IgD-negative memory B cell (primary cell): Measurements from ENCODE around the gene CDT1. TPM values are rescaled to one million over a fixed set of nuclear protein-coding genes. Genes with fewer than 3 reads are reported as not detected.
A peak's percentile ranks its signal among the peaks of the same experiment; 100 is the strongest.

ENCODE experiments used
- H3K27ac Mint-ChIP-seq, 3 donors: one replicate each; pipeline ENCODE4 v1.8.0; 2020 to 2022; ENCODE audit warnings: mild to moderate bottlenecking in 3 of 3, mixed read lengths in 3 of 3, moderate library complexity in 1 of 3
- H3K27me3 Mint-ChIP-seq: one replicate; pipeline ENCODE4 v1.8.0; 2021; ENCODE audit warnings: mixed read lengths
- H3K36me3 Mint-ChIP-seq: one replicate; pipeline ENCODE4 v1.8.0; 2020; ENCODE audit warnings: mild to moderate bottlenecking, mixed read lengths
- H3K4me1 Mint-ChIP-seq, 3 donors: one replicate each; pipeline ENCODE4 v1.8.0; 2020 to 2022; ENCODE audit warnings: mixed read lengths in 3 of 3, mild to moderate bottlenecking in 1 of 3
- H3K4me3 Mint-ChIP-seq, 4 donors: one replicate each; pipeline ENCODE4 v1.8.0; 2020 to 2022; ENCODE audit warnings: mild to moderate bottlenecking in 4 of 4, mixed read lengths in 4 of 4, moderate library complexity in 3 of 4
- H3K9me3 Mint-ChIP-seq, 3 donors: one replicate each; pipeline ENCODE4 v1.8.0; 2020 to 2021; ENCODE audit warnings: mixed read lengths in 3 of 3, mild to moderate bottlenecking in 1 of 3
- polyA plus RNA-seq: library from polyadenylated mRNA; unstranded; fragments of 300-500 nt; fragmentation: Illumina TruSeq; gene quantifications from one replicate; pipeline ENCODE4 v1.2.3, GENCODE V29; 2021

CDT1 gene
- polyA plus RNA-seq, 1 donor from 2014 or later = 0.20 TPM

DNA sequence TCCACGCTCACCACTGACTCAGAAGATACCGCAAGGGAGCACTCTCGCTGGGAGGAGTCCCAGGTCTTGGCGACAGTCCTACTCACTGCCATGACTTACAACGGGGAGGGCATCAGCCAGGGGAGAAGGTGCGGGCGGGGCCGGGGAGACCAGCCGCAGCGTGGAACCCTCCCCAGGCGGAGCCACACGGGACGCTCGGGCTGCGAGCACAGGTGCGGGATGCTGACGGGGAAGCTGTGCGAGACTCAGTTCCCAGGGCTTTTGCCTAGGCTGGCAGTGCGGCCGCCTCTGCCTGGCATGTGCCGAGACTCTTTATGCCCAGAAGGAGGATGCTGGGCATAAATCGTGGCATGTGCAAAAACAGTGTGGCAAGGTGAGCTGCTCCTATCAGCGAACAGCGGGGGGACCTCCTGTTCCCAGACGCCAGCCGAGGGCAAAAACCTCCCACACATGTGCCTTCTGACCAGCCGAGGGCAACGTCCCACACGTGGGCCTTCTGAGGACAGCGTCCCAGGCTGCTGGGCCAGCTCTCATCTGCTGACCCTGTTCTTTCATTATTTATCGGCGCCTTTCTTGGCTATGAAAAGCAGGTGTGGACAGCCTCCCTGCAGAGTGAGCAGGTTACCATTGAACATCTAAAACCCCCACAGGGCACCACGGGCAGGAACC is 47.1 kb downstream of the CDT1 start:
- Mint-ChIP-seq H3K36me3 (no peaks in the 10 kb centered on the region), H3K27ac (no peak overlapping the region), H3K4me1 (peaks cover 12 to 13% (median 12%) of the 10 kb centered on the region in 3 donors), H3K4me3 (no peak overlapping the region), H3K9me3 (no peaks in the 10 kb centered on the region), H3K27me3 (no peaks in the 10 kb centered on the region)

DNA sequence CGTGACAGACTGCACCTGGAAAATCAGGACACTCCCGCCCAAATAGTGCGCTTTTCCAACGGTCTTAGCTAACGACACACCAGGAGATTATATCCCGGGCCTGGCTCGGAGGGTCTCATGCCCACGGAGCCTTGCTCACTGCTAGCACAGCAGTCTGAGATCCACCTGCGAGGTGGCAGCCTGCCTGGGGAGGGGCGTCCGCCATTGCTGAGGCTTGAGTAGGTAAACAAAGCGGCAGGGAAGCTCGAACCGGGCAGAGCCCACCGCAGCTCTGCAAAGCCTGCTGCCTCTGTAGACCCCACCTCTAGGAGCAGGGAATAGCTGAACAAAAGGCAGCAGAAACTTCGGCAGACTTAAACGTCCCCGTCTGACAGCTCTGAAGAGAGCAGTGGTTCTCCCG is 48.0 kb downstream of the CDT1 start:
- no peak overlapping the region for H3K4me3 Mint-ChIP-seq
- H3K36me3 Mint-ChIP-seq = no peaks in the 10 kb centered on the region
- no peaks in the 10 kb centered on the region for H3K9me3 Mint-ChIP-seq
- no peaks in the 10 kb centered on the region for H3K27me3 Mint-ChIP-seq
- peaks cover 12 to 15% (median 14%) of the 10 kb centered on the region in 3 donors for H3K4me1 Mint-ChIP-seq
- no peak overlapping the region for H3K27ac Mint-ChIP-seq

DNA sequence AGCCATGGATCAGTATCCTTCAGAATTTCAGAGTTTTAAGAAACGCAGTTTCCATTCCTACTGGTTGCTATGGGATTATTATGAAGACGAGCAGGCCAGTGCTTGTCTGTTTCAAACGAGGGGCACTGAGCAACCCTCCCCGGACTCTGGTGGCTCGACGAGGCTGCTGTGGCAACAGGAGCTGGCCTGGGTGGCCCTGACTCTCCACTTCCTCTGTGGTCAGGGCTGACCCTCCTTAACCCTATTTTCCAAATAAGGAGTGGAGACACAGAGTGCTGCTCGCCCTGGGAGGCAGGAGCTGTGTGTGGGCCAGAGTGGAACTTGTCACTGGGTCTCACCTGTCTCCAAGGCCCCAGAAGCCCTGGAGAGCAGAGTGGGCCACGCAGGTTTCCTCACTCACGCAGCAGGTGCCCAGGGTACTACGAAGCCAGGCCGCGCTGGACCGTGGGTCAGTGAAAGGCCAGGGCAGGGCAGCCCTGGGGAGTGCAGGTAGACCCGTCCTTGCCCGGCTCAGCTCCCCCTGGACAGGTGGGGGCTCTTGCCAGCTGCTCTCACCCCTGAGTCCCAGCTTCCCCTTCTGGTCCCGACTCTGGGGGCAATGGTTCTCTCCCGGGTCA is 49.8 kb downstream of the CDT1 start:
- Mint-ChIP-seq H3K4me3 (peak overlapping the region in 1 of 4 donors; percentile 38), H3K36me3 (no peaks in the 10 kb centered on the region), H3K27me3 (no peaks in the 10 kb centered on the region), H3K4me1 (peaks cover 18 to 23% (median 21%) of the 10 kb centered on the region in 3 donors), H3K27ac (no peak overlapping the region), H3K9me3 (no peaks in the 10 kb centered on the region)

DNA sequence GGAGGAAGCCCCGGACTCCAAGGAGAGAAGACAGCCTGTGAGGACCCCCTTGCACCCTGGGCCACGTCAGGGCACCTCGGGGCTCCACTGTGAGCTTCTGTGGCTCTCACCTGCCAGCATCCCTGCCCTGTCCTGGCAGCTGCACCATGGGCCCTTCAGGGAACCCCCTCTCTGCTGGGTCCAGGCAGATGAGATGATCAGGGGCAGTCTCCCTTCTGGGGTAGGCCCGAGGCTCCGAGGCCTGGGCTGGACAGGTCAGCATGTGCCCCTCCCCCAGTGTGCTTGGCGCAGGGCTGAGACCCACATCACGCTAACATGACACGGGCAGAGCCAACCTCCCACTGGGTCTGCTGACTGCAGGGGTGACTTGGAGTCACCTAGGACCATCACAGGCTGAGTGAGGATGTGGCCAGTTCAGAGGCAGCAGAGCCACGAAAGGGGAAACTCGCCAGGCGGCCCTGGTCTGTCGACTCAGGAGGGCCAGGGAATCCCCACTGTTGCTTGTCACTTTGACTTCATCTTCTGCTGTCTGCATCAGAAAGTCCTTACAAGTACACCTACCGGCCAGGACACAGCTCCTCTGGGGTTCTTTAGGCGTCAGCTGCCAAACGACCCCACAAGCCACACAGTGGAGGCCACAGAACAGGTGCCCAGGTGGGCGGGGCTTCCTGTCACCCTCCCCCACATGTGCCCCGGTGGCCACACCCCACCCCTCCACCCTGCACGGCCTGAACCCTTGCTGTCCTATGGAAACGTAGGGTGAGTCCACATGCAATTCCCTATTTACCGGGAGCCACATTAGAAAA is 50.9 kb downstream of the CDT1 start:
- Mint-ChIP-seq H3K36me3 (no peaks in the 10 kb centered on the region), H3K9me3 (no peaks in the 10 kb centered on the region), H3K4me1 (peaks cover 18 to 28% (median 25%) of the 10 kb centered on the region in 3 donors), H3K27me3 (no peaks in the 10 kb centered on the region), H3K27ac (peak overlapping the region; percentile 64 to 97 (median 78)), H3K4me3 (peak overlapping the region in 3 of 4 donors; percentile 59 to 98 (median 90))

DNA sequence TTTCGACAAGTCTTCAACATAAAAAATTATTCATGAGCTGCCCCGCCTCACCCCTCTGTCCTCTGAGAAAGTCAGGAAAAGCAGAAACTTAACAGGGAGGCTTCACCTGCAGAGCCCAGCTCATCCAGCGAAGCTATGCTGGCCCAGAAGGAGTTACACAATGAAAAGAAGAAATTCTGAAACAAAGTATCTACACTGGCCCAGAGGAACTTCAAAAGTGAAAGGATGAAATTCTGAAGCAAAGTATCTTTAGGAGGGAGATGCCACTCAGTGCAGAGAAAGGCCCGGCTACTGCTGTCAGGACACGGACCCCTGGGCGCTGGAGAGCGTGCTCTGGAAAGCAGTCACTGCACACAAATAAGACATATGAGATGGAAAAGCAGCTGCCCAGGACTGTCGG is 51.6 kb downstream of the CDT1 start:
- no peaks in the 10 kb centered on the region for H3K27me3 Mint-ChIP-seq
- H3K4me3 Mint-ChIP-seq = peak overlapping the region; percentile 59 to 98 (median 82)
- H3K36me3 Mint-ChIP-seq = no peaks in the 10 kb centered on the region
- no peaks in the 10 kb centered on the region for H3K9me3 Mint-ChIP-seq
- H3K27ac Mint-ChIP-seq = peak overlapping the region; percentile 64 to 97 (median 78)
- peaks cover 18 to 30% (median 28%) of the 10 kb centered on the region in 3 donors for H3K4me1 Mint-ChIP-seq

DNA sequence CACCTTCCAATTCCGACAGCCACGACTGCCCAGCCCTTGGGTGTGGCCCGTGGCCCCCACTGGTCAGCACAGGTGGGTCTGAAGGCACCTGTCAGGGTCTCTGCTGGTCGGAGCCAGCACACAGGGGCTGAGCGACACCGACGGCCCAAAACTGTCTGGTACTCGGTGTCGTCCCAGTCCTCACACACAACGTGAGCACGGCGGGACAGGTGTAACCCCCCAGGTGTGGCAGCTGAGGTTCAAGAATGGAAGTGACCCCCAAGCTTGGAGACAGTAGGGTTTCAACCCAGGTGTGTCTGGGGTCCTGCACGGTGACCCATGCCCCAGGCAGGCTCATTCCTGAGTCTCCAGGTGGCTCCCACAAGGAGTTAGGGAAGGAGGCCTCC is 52.1 kb downstream of the CDT1 start:
- Mint-ChIP-seq H3K36me3 (no peaks in the 10 kb centered on the region), H3K27ac (peak overlapping the region in 2 of 3 donors; percentile 85 to 97), H3K4me1 (peaks cover 18 to 30% (median 28%) of the 10 kb centered on the region in 3 donors), H3K4me3 (peak overlapping the region; percentile 74 to 98 (median 91)), H3K9me3 (no peaks in the 10 kb centered on the region), H3K27me3 (no peaks in the 10 kb centered on the region)

DNA sequence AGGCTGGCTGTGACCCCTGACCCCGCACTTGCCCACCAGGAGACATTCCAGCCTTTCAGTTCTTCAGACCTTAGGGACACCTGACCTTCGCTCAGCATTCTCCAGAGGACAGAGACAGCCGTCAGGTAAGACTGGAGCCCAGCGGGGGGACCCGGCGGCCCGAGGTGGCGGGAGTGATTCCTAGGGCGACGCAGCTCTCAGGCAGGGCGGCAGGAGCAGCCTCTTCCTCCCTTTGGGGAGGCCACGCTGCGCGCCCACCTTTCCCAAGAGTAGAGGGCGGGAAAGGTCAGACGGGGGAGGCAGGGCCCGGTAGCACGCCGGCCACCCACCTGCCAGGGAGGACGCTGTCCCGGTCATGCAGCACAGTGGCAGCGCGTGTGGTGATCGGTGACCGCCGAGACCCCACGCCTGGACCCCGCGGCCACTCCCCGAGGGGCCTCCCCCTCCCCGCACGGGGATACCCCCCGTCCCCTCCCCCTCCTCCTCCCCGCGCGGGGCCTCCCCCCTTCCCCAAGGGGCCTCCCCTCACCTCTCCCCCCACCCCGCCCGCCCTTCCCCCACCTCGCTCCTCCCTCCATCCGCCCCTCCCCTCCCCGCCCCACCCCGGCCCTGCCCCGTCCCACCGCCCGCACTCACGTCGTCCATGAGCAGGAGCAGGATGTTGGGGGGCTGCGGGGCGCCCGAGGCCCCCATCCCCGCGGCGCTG is 52.7 kb downstream of the CDT1 start:
- Mint-ChIP-seq H3K27ac (peak overlapping the region in 2 of 3 donors; percentile 85 to 97), H3K36me3 (no peaks in the 10 kb centered on the region), H3K4me3 (peak overlapping the region; percentile 90 to 99 (median 97))

DNA sequence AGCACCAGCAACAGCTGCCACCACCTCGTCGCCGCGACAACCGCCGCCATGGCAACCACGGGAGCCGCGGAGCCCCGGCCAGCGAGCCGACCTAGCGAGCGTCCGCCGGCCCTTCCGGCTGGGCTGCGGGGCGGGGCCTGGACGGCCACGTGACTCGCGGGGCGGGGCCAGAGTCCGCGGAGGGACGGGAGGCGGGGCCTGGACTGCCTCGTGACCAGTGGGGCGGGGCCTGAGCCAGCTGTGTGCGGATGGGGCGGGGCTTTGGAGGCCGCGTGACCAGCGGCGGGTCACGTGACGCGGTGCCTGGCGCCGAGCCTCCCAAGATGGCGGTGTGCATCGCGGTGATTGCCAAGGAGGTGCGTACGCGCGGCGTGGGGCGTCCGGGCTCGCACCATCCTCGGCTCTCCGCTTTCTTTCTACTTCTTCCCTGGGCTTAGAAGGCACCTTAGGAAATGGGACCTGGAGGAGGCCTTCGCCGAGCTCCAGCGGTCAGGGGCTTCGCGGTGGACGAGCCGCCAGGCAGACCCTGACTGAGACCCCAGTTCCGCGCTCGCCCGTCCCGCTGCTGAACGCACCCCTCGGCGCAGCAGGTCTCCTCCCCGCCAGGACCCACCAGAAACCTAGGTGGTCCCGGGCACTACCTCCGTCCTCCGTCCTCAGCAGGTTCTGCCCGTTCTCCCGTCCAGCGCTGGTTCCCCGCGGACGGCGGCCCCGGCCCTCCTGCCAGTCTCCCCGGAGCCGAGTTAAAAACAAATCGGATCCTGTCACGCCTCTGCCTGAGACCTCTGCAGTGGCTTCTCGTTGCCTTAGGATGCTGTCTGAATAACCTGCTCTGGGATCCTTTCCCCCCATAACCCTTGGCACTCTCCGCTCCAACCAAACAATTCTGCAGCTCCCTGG is 53.5 kb downstream of the CDT1 start, which contains the start of the genes GALNS and TRAPPC2L:
Gene GALNS, minus strand, starts transcription at position 120 of the 900 bp plus-strand sequence. Its CDS starts 70 bp downstream, at position 50.
Gene TRAPPC2L, plus strand, starts transcription at position 300 of the 900 bp plus-strand sequence. Its CDS starts 24 bp downstream, at position 324.
- peaks cover 18 to 29% (median 28%) of the 10 kb centered on the region in 3 donors for H3K4me1 Mint-ChIP-seq
- peak within 1 kb of the TSS; percentile 96 to 100 (median 98) for H3K4me3 Mint-ChIP-seq
- peak within 1 kb of the TSS; percentile 74 to 97 (median 95) for H3K27ac Mint-ChIP-seq
- H3K27me3 Mint-ChIP-seq = no peaks in the 10 kb centered on the region
- H3K9me3 Mint-ChIP-seq = no peaks in the 10 kb centered on the region
- H3K36me3 Mint-ChIP-seq = no peaks in the 10 kb centered on the region

More for the DNA sequence above, 52.7 kb downstream of the CDT1 start:
- H3K27me3 Mint-ChIP-seq = no peaks in the 10 kb centered on the region
- no peaks in the 10 kb centered on the region for H3K9me3 Mint-ChIP-seq
- H3K4me1 Mint-ChIP-seq = peaks cover 18 to 30% (median 28%) of the 10 kb centered on the region in 3 donors

DNA sequence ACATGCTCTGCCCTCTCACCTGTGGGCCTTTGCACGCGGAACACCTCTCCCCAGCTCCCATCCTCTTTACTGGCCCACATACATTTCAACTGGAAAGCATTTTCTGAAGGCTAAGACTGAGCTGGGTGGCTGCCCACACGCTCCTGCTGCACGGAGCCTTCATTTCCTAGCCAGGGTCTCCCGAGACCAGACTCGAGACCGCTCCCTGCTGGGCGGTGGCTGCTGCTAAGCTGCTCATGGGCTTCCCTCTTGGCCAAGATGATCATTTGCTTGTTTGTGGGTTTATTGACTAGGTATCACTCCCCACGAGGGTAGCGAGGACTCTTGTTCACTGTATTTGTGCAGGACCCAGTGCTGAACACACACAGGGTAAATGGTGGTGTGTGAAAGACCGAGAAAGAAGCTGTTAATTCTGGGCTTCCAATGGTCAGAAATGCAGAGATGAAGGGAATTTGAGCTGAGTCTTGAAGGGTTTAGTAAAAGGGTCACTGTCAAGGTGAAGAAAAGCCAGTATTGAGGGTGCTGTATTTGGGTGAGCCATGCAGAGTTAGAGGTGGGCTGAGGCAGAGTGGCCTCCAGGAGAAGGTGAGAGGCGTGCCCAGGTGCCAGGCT is 54.2 kb downstream of the CDT1 start:
- Mint-ChIP-seq H3K9me3 (no peaks in the 10 kb centered on the region), H3K4me1 (peaks cover 18 to 26% (median 25%) of the 10 kb centered on the region in 3 donors), H3K36me3 (no peaks in the 10 kb centered on the region), H3K27ac (peak overlapping the region; percentile 54 to 95 (median 87)), H3K4me3 (peak overlapping the region; percentile 95 to 100 (median 98)), H3K27me3 (no peaks in the 10 kb centered on the region)

Other genes starting within 250 kb of the CDT1 start
- gene ZC3H18, start 233.4 kb upstream of the CDT1 start, polyA plus RNA-seq = 17.5 TPM
- not detected for gene IL17C, start 165.2 kb upstream of the CDT1 start, polyA plus RNA-seq
- 1,890 TPM for gene CYBA, start 152.7 kb upstream of the CDT1 start, polyA plus RNA-seq
- gene MVD, start 140.7 kb upstream of the CDT1 start, polyA plus RNA-seq = 26.0 TPM
- 12.3 TPM for gene SNAI3, start 117.3 kb upstream of the CDT1 start, polyA plus RNA-seq
- 33.9 TPM for gene RNF166, start 97.4 kb upstream of the CDT1 start, polyA plus RNA-seq
- 12.1 TPM for gene CTU2, start 97.3 kb upstream of the CDT1 start, polyA plus RNA-seq
- gene PIEZO1, start 18.6 kb upstream of the CDT1 start, polyA plus RNA-seq = 33.4 TPM
- 416 TPM for gene APRT, start 8.1 kb downstream of the CDT1 start, polyA plus RNA-seq
- gene GALNS, start 53.2 kb downstream of the CDT1 start, polyA plus RNA-seq = 8.4 TPM
- gene TRAPPC2L, start 53.3 kb downstream of the CDT1 start, polyA plus RNA-seq = 86.1 TPM
- not detected for gene PABPN1L, start 62.9 kb downstream of the CDT1 start, polyA plus RNA-seq
- 38.8 TPM for gene CBFA2T3, start 173.4 kb downstream of the CDT1 start, polyA plus RNA-seq